Limb (tissue), 2 donors: Measurements from ENCODE around the gene BMP3.

ENCODE experiments used
- DNase-seq, 2 donors: peaks; one replicate each; pipeline ENCODE4 v3.0.0-alpha.2; 2016; ENCODE audit errors: extremely low spot score in 2 of 2

Gene BMP3

DNA sequence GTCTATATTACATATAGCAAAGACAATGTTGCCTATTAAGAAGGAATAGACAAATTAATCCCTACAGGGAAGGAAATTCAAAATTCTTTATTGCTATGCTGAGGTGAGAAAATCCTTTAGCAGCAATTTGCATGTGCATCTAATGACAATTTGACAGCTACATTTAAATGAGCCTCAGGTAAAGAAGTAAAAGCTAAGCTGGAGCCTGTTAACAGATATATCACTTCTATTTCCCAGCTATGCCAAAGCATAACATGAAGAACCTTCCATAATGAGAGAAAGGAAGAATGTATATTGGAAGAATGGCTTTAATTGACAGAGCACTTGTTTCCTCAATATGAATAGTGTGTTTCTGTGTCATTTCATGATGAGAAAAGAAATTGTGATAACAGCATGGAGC, 71.6 kb downstream of the BMP3 start:
- DNase-seq, result no peak

DNA sequence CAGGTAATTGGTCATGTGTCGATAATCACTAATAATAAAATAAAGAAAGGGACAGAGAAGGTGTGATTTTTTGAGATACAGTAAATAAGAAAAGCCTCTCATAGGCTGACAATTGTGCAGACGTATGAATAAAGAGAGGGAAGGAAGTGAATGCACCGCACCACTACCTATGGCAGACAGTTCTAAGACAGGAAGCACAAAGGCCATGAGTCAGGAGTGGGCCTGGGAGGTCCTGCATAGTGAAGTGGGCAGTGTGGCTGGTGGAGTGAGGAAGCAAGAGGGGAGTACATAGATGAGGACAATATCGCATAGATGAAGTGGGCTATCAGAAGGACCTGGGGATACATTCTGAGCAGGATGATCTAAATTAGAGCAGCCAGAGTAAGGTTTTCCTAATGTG, 75.6 kb downstream of the BMP3 start:
- no peak for DNase-seq
